ENCODE measurements around the gene SLC9C1. TPM values are rescaled to one million over a fixed set of nuclear protein-coding genes. Genes with fewer than 3 reads are reported as not detected.

The SLC9C1 gene
- total RNA-seq, 3 donors from 2014 or later: not detected

GRCh38 chr3:112297714-112298113, 3.7 kb upstream of the SLC9C1 start:
- DNase-seq: no peak
- Mint-ChIP-seq H3K27me3 (ENCODE audit: low read depth) (no peaks in the 10 kb centered on the region), H3K9me3 (no peaks in the 10 kb centered on the region), H3K36me3 (ENCODE audit: insufficient read depth) (no peaks in the 10 kb centered on the region), H3K4me1 (ENCODE audit: low read depth) (peaks cover 23% of the 10 kb centered on the region), H3K4me3 (peak overlapping the region; percentile 50)
- no peak for ATAC-seq

DNA sequence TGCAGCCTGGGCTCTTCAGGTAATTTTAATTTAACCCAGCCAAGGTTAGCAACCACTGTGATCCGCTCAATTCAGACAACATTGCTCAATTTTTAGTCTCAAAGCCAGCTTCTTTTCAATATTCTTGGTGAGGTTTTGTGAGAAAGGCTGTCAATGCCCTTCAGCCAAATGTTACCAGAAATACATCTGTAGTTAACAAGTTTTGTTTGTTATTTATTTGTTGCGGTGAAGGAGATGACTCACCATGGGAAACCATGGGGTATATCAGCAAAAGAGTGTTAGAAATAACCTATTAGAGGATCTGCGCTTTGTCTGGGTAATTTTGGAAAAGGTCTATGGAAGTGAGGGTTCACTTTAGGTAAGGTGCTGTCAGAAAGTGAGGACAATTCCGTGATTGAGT, 5.0 kb downstream of the SLC9C1 start:
- H3K27me3 Mint-ChIP-seq (ENCODE audit: low read depth): no peaks in the 10 kb centered on the region
- H3K4me1 Mint-ChIP-seq (ENCODE audit: low read depth): peaks cover 4% of the 10 kb centered on the region
- H3K36me3 Mint-ChIP-seq (ENCODE audit: insufficient read depth): no peaks in the 10 kb centered on the region
- DNase-seq (no peak), ATAC-seq (no peak)
- H3K4me3 Mint-ChIP-seq: no peak overlapping the region
- no peaks in the 10 kb centered on the region for H3K9me3 Mint-ChIP-seq

DNA sequence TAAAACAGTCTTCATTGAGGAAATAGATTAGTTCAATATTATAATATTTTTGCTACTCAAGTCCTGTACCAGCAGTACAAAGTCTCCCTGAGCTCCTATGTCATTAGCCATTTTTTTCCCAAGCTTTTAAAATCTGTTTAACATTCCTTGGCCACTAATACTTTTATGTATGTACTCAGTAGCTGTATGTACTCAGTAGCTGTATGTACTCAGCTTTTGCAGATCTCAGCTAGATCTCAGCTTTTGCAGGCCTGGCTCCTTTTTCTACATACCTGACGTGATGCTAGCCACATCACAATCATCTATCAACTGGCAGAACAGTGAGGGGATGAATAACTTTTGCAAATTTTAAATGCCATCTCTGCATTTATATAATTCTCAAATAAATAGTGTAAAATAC, 13.8 kb downstream of the SLC9C1 start:
- Mint-ChIP-seq H3K4me3 (no peak overlapping the region), H3K27me3 (ENCODE audit: low read depth) (peaks cover 16% of the 10 kb centered on the region), H3K4me1 (ENCODE audit: low read depth) (no peaks in the 10 kb centered on the region), H3K9me3 (no peaks in the 10 kb centered on the region), H3K36me3 (ENCODE audit: insufficient read depth) (no peaks in the 10 kb centered on the region)
- DNase-seq (no peak), ATAC-seq (no peak)

GRCh38 chr3:112273536-112273935, 20.5 kb downstream of the SLC9C1 start:
- H3K4me3 Mint-ChIP-seq: no peak overlapping the region
- ATAC-seq: no peak
- no peaks in the 10 kb centered on the region for H3K9me3 Mint-ChIP-seq
- peaks cover 12% of the 10 kb centered on the region for H3K27me3 Mint-ChIP-seq (ENCODE audit: low read depth)
- no peaks in the 10 kb centered on the region for H3K4me1 Mint-ChIP-seq (ENCODE audit: low read depth)
- no peaks in the 10 kb centered on the region for H3K36me3 Mint-ChIP-seq (ENCODE audit: insufficient read depth)
- no peak for DNase-seq

DNA sequence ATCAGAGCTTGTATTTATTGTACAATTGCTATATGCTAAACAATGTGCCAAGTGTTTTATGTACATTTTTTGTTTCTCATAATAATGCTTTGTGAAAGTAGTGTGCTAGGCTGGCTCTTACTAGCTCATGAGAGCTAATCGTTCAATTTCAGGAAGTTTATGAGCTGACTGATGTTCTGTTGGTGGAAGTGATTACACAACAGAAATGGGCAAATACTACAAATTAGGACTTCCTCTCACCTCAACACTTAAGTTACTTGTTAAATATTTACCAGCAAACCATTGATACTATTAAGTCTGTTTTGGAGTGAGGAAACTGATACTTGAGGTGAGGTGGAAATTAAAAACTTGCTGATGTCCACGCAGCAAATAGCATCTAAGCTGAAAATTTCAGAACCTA, 32.3 kb downstream of the SLC9C1 start:
- Mint-ChIP-seq H3K9me3 (no peaks in the 10 kb centered on the region), H3K4me1 (ENCODE audit: low read depth) (no peaks in the 10 kb centered on the region), H3K4me3 (no peak overlapping the region), H3K36me3 (ENCODE audit: insufficient read depth) (no peaks in the 10 kb centered on the region), H3K27me3 (ENCODE audit: low read depth) (peaks cover 5% of the 10 kb centered on the region)
- ATAC-seq (no peak), DNase-seq (no peak)

- DNase-seq (no peak), ATAC-seq (no peak)
- Mint-ChIP-seq H3K27me3 (ENCODE audit: low read depth) (peaks cover 5% of the 10 kb centered on the region), H3K9me3 (no peaks in the 10 kb centered on the region), H3K4me1 (ENCODE audit: low read depth) (no peaks in the 10 kb centered on the region), H3K4me3 (no peak overlapping the region), H3K36me3 (ENCODE audit: insufficient read depth) (no peaks in the 10 kb centered on the region)
These were observed 33.5 kb downstream of the SLC9C1 start for GRCh38 chr3:112260563-112260962.

DNA sequence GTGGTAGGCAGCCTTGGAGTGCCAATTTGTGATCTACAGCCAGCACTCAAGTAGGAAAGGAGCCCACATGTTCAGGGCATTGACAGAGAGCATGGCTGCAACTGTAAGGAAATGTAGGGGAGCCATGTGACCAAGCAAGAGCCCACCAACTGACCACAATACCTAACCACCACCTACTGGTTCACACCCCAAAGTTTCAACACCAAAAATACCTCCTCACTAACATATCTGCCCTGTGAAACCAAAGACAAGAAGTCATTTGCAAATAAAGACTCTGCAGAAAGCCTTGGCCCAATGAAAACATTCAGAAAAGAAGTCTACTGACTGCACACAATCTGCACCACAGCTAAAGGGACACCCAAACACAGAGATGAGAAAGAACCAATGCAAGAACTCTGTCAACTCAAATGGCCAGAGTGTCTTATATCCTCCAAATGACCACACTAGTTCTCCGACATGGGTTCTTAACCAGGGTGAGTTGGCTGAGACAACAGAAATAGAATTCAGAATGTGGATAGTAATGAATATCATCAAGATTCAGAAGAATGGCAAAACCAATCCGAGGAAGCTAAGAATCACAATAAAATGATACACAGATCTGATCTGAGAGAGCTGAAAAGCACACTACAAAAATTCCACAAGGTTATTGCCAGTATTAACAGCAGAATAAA, 40.6 kb downstream of the SLC9C1 start:
- DNase-seq (no peak), ATAC-seq (no peak)
- H3K4me3 Mint-ChIP-seq: no peak overlapping the region
- H3K4me1 Mint-ChIP-seq (ENCODE audit: low read depth): no peaks in the 10 kb centered on the region
- peaks cover 4% of the 10 kb centered on the region for H3K27me3 Mint-ChIP-seq (ENCODE audit: low read depth)
- peaks cover 20% of the 10 kb centered on the region for H3K9me3 Mint-ChIP-seq
- H3K36me3 Mint-ChIP-seq (ENCODE audit: insufficient read depth): peaks cover 1% of the 10 kb centered on the region

DNA sequence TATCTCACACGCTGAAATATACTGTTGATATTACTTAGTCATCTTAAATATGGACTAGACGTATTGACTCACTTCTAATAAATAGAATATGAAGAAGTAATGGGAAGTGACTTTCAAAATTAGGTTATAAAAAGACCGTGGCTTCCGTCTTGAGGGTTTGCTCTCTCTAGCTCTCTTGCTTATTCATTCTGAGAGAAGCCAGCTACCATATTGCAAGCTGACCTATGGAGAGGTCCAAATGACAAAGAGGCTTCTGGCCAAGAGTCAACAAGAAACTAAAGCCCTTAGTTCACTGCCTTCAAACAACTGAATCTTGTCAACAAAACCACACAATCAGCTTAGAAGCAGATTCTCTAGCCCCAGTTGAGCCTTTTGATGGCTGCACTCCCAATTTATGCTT, 46.1 kb downstream of the SLC9C1 start:
- Mint-ChIP-seq H3K27me3 (ENCODE audit: low read depth) (peaks cover 4% of the 10 kb centered on the region), H3K9me3 (peaks cover 4% of the 10 kb centered on the region), H3K36me3 (ENCODE audit: insufficient read depth) (no peaks in the 10 kb centered on the region), H3K4me1 (ENCODE audit: low read depth) (no peaks in the 10 kb centered on the region), H3K4me3 (no peak overlapping the region)
- no peak for ATAC-seq
- DNase-seq: no peak

DNA sequence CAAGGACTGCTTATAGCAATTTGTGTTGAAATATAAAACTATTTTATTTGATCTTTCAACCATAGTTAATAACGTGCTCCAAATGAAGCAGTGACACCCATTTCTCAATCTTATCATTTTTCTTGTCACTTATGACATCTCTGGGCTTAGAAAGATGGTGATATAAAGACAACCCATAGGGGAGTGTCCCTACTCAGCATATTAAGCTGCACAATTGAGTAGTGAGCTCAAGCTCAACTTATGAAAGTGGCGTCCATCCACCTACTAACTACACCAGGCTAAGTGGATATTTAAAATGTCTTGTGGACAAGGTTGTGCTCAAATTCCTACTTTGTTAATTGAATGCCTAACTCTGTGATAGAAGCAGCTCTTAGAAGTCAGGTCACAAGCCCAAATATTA, 46.7 kb downstream of the SLC9C1 start:
- H3K4me3 Mint-ChIP-seq: no peak overlapping the region
- DNase-seq: no peak
- H3K9me3 Mint-ChIP-seq: peaks cover 5% of the 10 kb centered on the region
- H3K27me3 Mint-ChIP-seq (ENCODE audit: low read depth): peaks cover 4% of the 10 kb centered on the region
- H3K4me1 Mint-ChIP-seq (ENCODE audit: low read depth): no peaks in the 10 kb centered on the region
- ATAC-seq: no peak
- no peaks in the 10 kb centered on the region for H3K36me3 Mint-ChIP-seq (ENCODE audit: insufficient read depth)

- Mint-ChIP-seq H3K27me3 (ENCODE audit: low read depth) (peaks cover 1% of the 10 kb centered on the region), H3K4me3 (no peak overlapping the region), H3K36me3 (ENCODE audit: insufficient read depth) (no peaks in the 10 kb centered on the region), H3K4me1 (ENCODE audit: low read depth) (no peaks in the 10 kb centered on the region), H3K9me3 (no peaks in the 10 kb centered on the region)
- no peak for DNase-seq
- ATAC-seq: no peak
These were observed 60.9 kb downstream of the SLC9C1 start for GRCh38 chr3:112233083-112233482.

DNA sequence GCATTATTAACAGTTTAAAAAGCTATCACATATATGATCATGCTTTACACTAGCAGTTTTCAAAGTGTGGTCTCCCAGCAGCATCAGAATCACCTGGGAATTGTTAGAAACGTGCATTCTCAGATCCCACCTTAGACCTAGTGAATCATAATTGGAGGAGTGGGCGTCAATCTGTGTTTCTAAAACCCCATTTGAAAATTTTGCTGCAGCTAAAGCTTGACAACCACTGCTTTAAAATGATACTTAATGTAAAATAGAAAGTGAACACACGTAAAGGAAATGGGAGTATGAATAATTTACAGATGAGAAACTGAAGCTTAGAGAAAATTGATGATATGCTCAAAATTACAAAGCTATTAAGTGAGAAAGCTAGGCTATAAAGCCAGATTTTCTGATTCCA, 62.3 kb downstream of the SLC9C1 start:
- DNase-seq: no peak
- Mint-ChIP-seq H3K4me3 (no peak overlapping the region), H3K9me3 (peaks cover 2% of the 10 kb centered on the region), H3K4me1 (ENCODE audit: low read depth) (no peaks in the 10 kb centered on the region), H3K36me3 (ENCODE audit: insufficient read depth) (no peaks in the 10 kb centered on the region), H3K27me3 (ENCODE audit: low read depth) (peaks cover 1% of the 10 kb centered on the region)
- ATAC-seq: peak in 1 of 2 donors; percentile 28

DNA sequence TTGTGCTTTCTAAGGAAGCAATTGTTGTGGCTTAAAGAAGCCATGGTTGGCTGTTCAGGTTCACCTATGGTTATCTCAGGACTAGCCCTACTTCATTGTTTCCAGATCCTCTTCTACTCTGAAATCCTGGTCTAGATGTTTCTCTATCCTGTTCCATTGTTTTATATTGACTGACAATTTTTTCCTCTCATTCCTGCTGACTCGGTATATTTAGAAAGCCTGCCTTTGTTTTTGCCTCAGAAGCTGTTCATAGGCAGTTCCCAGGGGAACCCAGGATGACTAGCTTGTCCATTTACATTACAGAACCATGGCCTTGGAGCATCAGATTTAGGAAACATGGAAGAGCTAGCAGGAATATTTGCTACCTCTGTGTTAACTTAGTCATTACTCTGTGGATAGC, 64.0 kb downstream of the SLC9C1 start:
- H3K4me1 Mint-ChIP-seq (ENCODE audit: low read depth): no peaks in the 10 kb centered on the region
- no peak overlapping the region for H3K4me3 Mint-ChIP-seq
- H3K27me3 Mint-ChIP-seq (ENCODE audit: low read depth): peaks cover 1% of the 10 kb centered on the region
- H3K9me3 Mint-ChIP-seq: peaks cover 15% of the 10 kb centered on the region
- DNase-seq (no peak), ATAC-seq (no peak)
- no peaks in the 10 kb centered on the region for H3K36me3 Mint-ChIP-seq (ENCODE audit: insufficient read depth)

DNA sequence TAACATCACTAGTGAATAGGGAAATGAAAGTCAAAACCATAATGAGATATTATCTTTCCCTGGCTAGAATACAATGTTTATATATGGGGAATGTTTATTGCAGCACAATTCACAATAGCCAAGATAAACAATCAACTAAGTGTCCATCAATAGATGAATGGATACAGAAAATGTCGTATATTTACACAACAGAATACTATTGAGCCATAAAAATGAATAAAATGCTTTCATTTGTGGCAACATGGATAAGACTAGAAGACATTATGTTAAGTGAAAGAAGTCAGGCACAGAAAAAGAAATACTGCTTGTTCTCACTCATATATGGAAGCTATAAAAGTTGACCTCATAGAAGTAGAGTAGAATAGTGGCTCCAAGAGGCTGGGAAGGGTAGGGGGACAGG, 65.2 kb downstream of the SLC9C1 start:
- Mint-ChIP-seq H3K4me3 (no peak overlapping the region), H3K36me3 (ENCODE audit: insufficient read depth) (peaks cover 1% of the 10 kb centered on the region)

DNA sequence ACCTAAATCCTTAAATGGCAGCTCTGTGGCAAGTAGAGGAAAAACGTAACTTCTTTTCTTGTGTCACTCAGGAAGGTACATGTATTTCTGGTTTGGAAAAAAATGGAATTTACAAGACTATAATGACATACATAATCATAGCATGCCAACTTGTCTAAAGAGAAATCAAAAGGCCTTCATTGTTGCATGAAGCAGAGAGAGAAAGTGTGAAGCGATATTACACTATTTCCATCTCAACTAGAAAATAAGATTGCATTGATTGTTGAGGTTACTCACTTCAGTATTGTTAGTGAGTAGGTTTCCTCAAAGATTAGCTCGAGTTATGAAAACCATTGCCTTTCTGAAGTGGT, 93.7 kb downstream of the SLC9C1 start:
- Mint-ChIP-seq H3K9me3 (peaks cover 2% of the 10 kb centered on the region), H3K4me1 (ENCODE audit: low read depth) (no peaks in the 10 kb centered on the region), H3K4me3 (no peak overlapping the region), H3K36me3 (ENCODE audit: insufficient read depth) (no peaks in the 10 kb centered on the region), H3K27me3 (ENCODE audit: low read depth) (peaks cover 8% of the 10 kb centered on the region)
- DNase-seq (no peak), ATAC-seq (no peak)

More for the DNA sequence above, 65.2 kb downstream of the SLC9C1 start:
- peaks cover 26% of the 10 kb centered on the region for H3K9me3 Mint-ChIP-seq
- DNase-seq (no peak), ATAC-seq (no peak)
- H3K27me3 Mint-ChIP-seq (ENCODE audit: low read depth): peaks cover 1% of the 10 kb centered on the region
- H3K4me1 Mint-ChIP-seq (ENCODE audit: low read depth): no peaks in the 10 kb centered on the region

- Mint-ChIP-seq H3K27me3 (ENCODE audit: low read depth) (peaks cover 8% of the 10 kb centered on the region), H3K9me3 (peaks cover 6% of the 10 kb centered on the region), H3K4me3 (no peak overlapping the region), H3K36me3 (ENCODE audit: insufficient read depth) (no peaks in the 10 kb centered on the region), H3K4me1 (ENCODE audit: low read depth) (no peaks in the 10 kb centered on the region)
- DNase-seq (no peak), ATAC-seq (no peak)
These were observed 94.2 kb downstream of the SLC9C1 start for GRCh38 chr3:112199622-112200316.

All from activated T-cell treated with anti-CD3 and anti-CD28 coated beads, Interleukin-2, amount 50 U/mL, for 4 hours (primary cell).